ENCODE measurements around the gene BBS9.

Gene BBS9

GRCh38 chr7:33356336-33356735 is 227.0 kb downstream of the BBS9 start:
- DNase-seq = no peak
- Histone ChIP-seq H3K4me3 (ENCODE audit: low read depth, low read length) (no peak overlapping the region), H3K27me3 (ENCODE audit: insufficient read depth, low read depth, severe bottlenecking) (no peaks in the 10 kb centered on the region), H3K36me3 (no peaks in the 10 kb centered on the region), H3K27ac (no peak overlapping the region), H3K9me3 (ENCODE audit: severe bottlenecking) (no peaks in the 10 kb centered on the region)
- no peak for TF ChIP-seq CTCF (IDR thresholded peaks at IDR 0.05; ENCODE audit: low read depth, low read length)

- no peak overlapping the region for H3K27ac ChIP-seq
- no peak for DNase-seq
- TF ChIP-seq CTCF (IDR thresholded peaks at IDR 0.05; ENCODE audit: low read depth, low read length) = no peak
- H3K4me3 ChIP-seq (ENCODE audit: low read depth, low read length) = no peak overlapping the region
- H3K27me3 ChIP-seq (ENCODE audit: insufficient read depth, low read depth, severe bottlenecking) = no peaks in the 10 kb centered on the region
- H3K9me3 ChIP-seq (ENCODE audit: severe bottlenecking) = no peaks in the 10 kb centered on the region
- H3K36me3 ChIP-seq = no peaks in the 10 kb centered on the region
These were observed 228.5 kb downstream of the BBS9 start for GRCh38 chr7:33357846-33358245.

- Histone ChIP-seq H3K36me3 (no peaks in the 10 kb centered on the region), H3K9me3 (ENCODE audit: severe bottlenecking) (no peaks in the 10 kb centered on the region), H3K27ac (no peak overlapping the region), H3K27me3 (ENCODE audit: insufficient read depth, low read depth, severe bottlenecking) (no peaks in the 10 kb centered on the region), H3K4me3 (ENCODE audit: low read depth, low read length) (no peak overlapping the region)
- no peak for DNase-seq
- TF ChIP-seq CTCF (IDR thresholded peaks at IDR 0.05; ENCODE audit: low read depth, low read length) = no peak
These were observed 240.5 kb downstream of the BBS9 start for GRCh38 chr7:33369888-33370287.

GRCh38 chr7:33373195-33373594 is 243.8 kb downstream of the BBS9 start:
- TF ChIP-seq CTCF (IDR thresholded peaks at IDR 0.05; ENCODE audit: low read depth, low read length) = no peak
- Histone ChIP-seq H3K4me3 (ENCODE audit: low read depth, low read length) (no peak overlapping the region), H3K36me3 (no peaks in the 10 kb centered on the region)

GRCh38 chr7:33379891-33380525 is 250.6 kb downstream of the BBS9 start:
- DNase-seq = no peak
- Histone ChIP-seq H3K4me3 (ENCODE audit: low read depth, low read length) (no peak overlapping the region), H3K27me3 (ENCODE audit: insufficient read depth, low read depth, severe bottlenecking) (no peaks in the 10 kb centered on the region), H3K9me3 (ENCODE audit: severe bottlenecking) (no peaks in the 10 kb centered on the region), H3K27ac (no peak overlapping the region), H3K36me3 (no peaks in the 10 kb centered on the region)
- no peak for TF ChIP-seq CTCF (IDR thresholded peaks at IDR 0.05; ENCODE audit: low read depth, low read length)

More at GRCh38 chr7:33373195-33373594, 243.8 kb downstream of the BBS9 start:
- Histone ChIP-seq H3K27me3 (ENCODE audit: insufficient read depth, low read depth, severe bottlenecking) (no peaks in the 10 kb centered on the region), H3K9me3 (ENCODE audit: severe bottlenecking) (no peaks in the 10 kb centered on the region), H3K27ac (no peak overlapping the region)
- DNase-seq = no peak

- no peak for TF ChIP-seq CTCF (IDR thresholded peaks at IDR 0.05; ENCODE audit: low read depth, low read length)
- no peak for DNase-seq
- Histone ChIP-seq H3K27me3 (ENCODE audit: insufficient read depth, low read depth, severe bottlenecking) (no peaks in the 10 kb centered on the region), H3K27ac (no peak overlapping the region), H3K9me3 (ENCODE audit: severe bottlenecking) (no peaks in the 10 kb centered on the region), H3K4me3 (ENCODE audit: low read depth, low read length) (no peak overlapping the region), H3K36me3 (no peaks in the 10 kb centered on the region)
These were observed 259.0 kb downstream of the BBS9 start for GRCh38 chr7:33388332-33388731.
